WTC11 (cell line): ENCODE measurements around the gene COL4A2. TPM values are rescaled to one million over a fixed set of nuclear protein-coding genes. Genes with fewer than 3 reads are reported as not detected.

ENCODE experiments used
- ATAC-seq: fragments of 200-7000 bp; cut with Tn5 transposase; 2 replicates; pipeline ENCODE4 v1.10.0; 2021; ENCODE audit warnings: mild to moderate bottlenecking, moderate library complexity
- CTCF ChIA-PET: fragments of 300-600 bp; sonication (Branson Sonifier 250); formaldehyde crosslinking; loops from one replicate; lab custom pipeline; 2021; ENCODE audit warnings: antibody characterized with exemption; lab: Charles Lee
- POLR2A ChIA-PET: fragments of 350-600 bp; sonication (Branson Sonifier 250); formaldehyde crosslinking; loops from one replicate; lab custom pipeline; 2021; ENCODE audit warnings: antibody characterized with exemption; lab: Charles Lee
- DNase-seq: peaks from one replicate; pipeline ENCODE4 v3.0.0; 2021; ENCODE audit warnings: low spot score
- H3K27ac Mint-ChIP-seq: 2 replicates; pipeline ENCODE4 v1.8.0; 2021; ENCODE audit warnings: mixed read lengths
- H3K27me3 Mint-ChIP-seq: 2 replicates; pipeline ENCODE4 v1.8.0; 2021; ENCODE audit warnings: low read depth, mild to moderate bottlenecking, moderate library complexity, mixed read lengths
- H3K36me3 Mint-ChIP-seq: 2 replicates; pipeline ENCODE4 v1.8.0; 2021; ENCODE audit warnings: mixed read lengths
- H3K4me1 Mint-ChIP-seq: 2 replicates; pipeline ENCODE4 v1.8.0; 2022; ENCODE audit warnings: mixed read lengths
- H3K4me3 Mint-ChIP-seq: 2 replicates; pipeline ENCODE4 v1.8.0; 2021; ENCODE audit warnings: mild to moderate bottlenecking, moderate library complexity, mixed read lengths
- H3K9me3 Mint-ChIP-seq: 2 replicates; pipeline ENCODE4 v1.8.0; 2021; ENCODE audit warnings: mixed read lengths
- CBFB ChIP-seq: sonication (generic); formaldehyde crosslinking; IDR thresholded peaks from 2 replicates; pipeline ENCODE4 v1.8.1; 2022; ENCODE audit warnings: mild to moderate bottlenecking, low read depth, missing genetic modification reagents
- EMX1 ChIP-seq: fragments of 250-450 bp; sonication (Bioruptor Pico); IDR thresholded peaks from 2 replicates; pipeline ENCODE4 v1.8.0; 2021; ENCODE audit warnings: mild to moderate bottlenecking
- ETV6 ChIP-seq: sonication (generic); formaldehyde crosslinking; IDR thresholded peaks from 2 replicates; pipeline ENCODE4 v1.8.1; 2022; ENCODE audit warnings: mild to moderate bottlenecking, missing genetic modification reagents
- FOXP1 ChIP-seq: sonication (generic); formaldehyde crosslinking; IDR thresholded peaks from 2 replicates; pipeline ENCODE4 v1.8.0; 2022; ENCODE audit warnings: missing genetic modification reagents, mild to moderate bottlenecking, moderate library complexity, borderline replicate concordance
- HMGA2 ChIP-seq: fragments of 250-450 bp; sonication (Bioruptor Pico); IDR thresholded peaks from 2 replicates; pipeline ENCODE4 v1.4.0; 2021; ENCODE audit warnings: mild to moderate bottlenecking, moderate library complexity
- IRF2 ChIP-seq: sonication (generic); formaldehyde crosslinking; IDR thresholded peaks from 2 replicates; pipeline ENCODE4 v1.8.0; 2022; ENCODE audit warnings: low read depth, missing genetic modification reagents, borderline replicate concordance
- MYBL2 ChIP-seq: sonication (generic); formaldehyde crosslinking; IDR thresholded peaks from 2 replicates; pipeline ENCODE4 v1.8.1; 2023; ENCODE audit warnings: mild to moderate bottlenecking, moderate library complexity, missing genetic modification reagents
- NFE2L1 ChIP-seq: sonication (generic); formaldehyde crosslinking; IDR thresholded peaks from 2 replicates; pipeline ENCODE4 v1.8.1; 2023; ENCODE audit warnings: missing genetic modification reagents
- NR3C1 ChIP-seq: sonication (generic); formaldehyde crosslinking; conservative IDR thresholded peaks from 2 replicates; pipeline ENCODE4 v1.8.1; 2023; ENCODE audit warnings: low read depth, mild to moderate bottlenecking, missing genetic modification reagents
- OVOL2 ChIP-seq: fragments of 250-450 bp; sonication (Bioruptor Pico); IDR thresholded peaks from 2 replicates; pipeline ENCODE4 v1.9.0; 2021; ENCODE audit warnings: mild to moderate bottlenecking, borderline replicate concordance
- ZNF232 ChIP-seq: sonication (generic); formaldehyde crosslinking; IDR thresholded peaks from 2 replicates; pipeline ENCODE4 v1.8.0; 2022; ENCODE audit warnings: mild to moderate bottlenecking, missing genetic modification reagents
- ZNF263 ChIP-seq: sonication (generic); formaldehyde crosslinking; IDR thresholded peaks from 2 replicates; pipeline ENCODE4 v1.8.1; 2022; ENCODE audit warnings: low read depth, mild to moderate bottlenecking, moderate library complexity, missing genetic modification reagents
- ZNF396 ChIP-seq: fragments of 250-450 bp; sonication (Bioruptor Pico); IDR thresholded peaks from 2 replicates; pipeline ENCODE4 v1.8.0; 2021; ENCODE audit warnings: mild to moderate bottlenecking, moderate library complexity, borderline replicate concordance
- ZNF671 ChIP-seq: fragments of 250-450 bp; sonication (Bioruptor Pico); IDR thresholded peaks from 2 replicates; pipeline ENCODE4 v1.8.0; 2021; ENCODE audit warnings: mild to moderate bottlenecking
- total RNA-seq: library from RNA; stranded (reverse); gene quantifications from 3 replicates; pipeline ENCODE4 v1.2.3, GENCODE V29; 2021
- TF ChIP-seq, protein P1 (sequence below): fragments of 250-450 bp; sonication (Bioruptor Pico); IDR thresholded peaks from 2 replicates; pipeline ENCODE4 v1.9.0; 2021; ENCODE audit warnings: mild to moderate bottlenecking
- TF ChIP-seq, protein P2 (sequence below): sonication (generic); formaldehyde crosslinking; IDR thresholded peaks from 2 replicates; pipeline ENCODE4 v1.8.1; 2022; ENCODE audit warnings: low read depth, mild to moderate bottlenecking, moderate library complexity, missing genetic modification reagents, borderline replicate concordance
- TF ChIP-seq, protein P3 (sequence below): sonication (generic); formaldehyde crosslinking; IDR thresholded peaks from 2 replicates; pipeline ENCODE4 v1.8.1; 2022; ENCODE audit warnings: low read depth, missing genetic modification reagents, borderline replicate concordance
- TF ChIP-seq, protein P4 (sequence below): sonication (generic); formaldehyde crosslinking; IDR thresholded peaks from 2 replicates; pipeline ENCODE4 v1.8.1; 2023; ENCODE audit warnings: mild to moderate bottlenecking, missing genetic modification reagents, borderline replicate concordance

The COL4A2 gene
- total RNA-seq, 1 experiment from 2014 or later, result 109 TPM

DNA sequence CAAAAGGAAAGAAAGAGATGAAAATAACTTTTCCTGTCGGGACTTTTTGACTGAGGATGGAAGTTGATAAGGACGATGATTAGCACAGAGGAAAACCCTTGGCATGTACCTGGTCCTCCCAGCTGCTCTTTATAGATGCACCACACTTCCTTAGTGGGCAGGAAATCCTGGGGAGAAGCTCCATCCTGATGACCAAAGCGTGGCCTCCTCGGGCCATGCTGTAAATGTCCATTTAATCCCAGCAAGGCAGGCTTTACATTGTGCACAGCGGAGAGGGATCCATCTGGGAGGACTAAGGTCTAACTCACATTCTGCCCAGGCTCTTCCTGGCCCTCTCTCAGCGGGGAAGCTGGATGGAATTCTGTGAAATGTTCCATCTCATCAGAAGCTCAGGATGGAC, 113.5 kb downstream of the COL4A2 start:
- peaks cover 8% of the 10 kb centered on the region for H3K4me1 Mint-ChIP-seq
- TF ChIP-seq FOXP1 (CRISPR knock-in tag) (no peak), OVOL2 (no peak)
- TF ChIP-seq, all 79 proteins: peak for 0
- POLR2A ChIA-PET, result no interaction called here
- H3K27ac Mint-ChIP-seq, result no peak overlapping the region
- no peak overlapping the region for H3K4me3 Mint-ChIP-seq
- CTCF ChIA-PET, result interaction anchor here (0.7 to 1.5 kb wide), 2 partner anchors 173 to 617 kb away, joined by 3 read pairs; no protein-coding TSS in a partner anchor
- no peaks in the 10 kb centered on the region for H3K9me3 Mint-ChIP-seq
- peaks cover 3% of the 10 kb centered on the region for H3K36me3 Mint-ChIP-seq
- H3K27me3 Mint-ChIP-seq, result no peaks in the 10 kb centered on the region
- ATAC-seq (no peak), DNase-seq (no peak)

DNA sequence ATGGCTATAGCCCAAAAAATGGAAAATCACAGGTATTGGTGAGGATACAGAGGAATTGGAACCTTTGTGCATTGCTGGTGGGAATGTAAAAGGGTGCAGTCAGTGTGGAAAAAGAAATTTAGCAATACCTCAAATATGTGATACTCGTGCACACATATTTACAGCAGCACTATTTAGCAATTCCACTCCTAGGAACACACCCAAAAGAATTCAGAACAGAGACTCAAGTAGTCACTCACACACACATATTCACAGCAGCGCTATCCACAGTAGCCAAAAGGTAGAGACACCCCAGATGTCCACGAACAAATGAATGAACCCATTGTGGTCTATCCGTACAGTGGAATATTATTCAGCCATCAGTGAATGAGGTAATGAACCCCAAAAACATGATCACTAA, 114.0 kb downstream of the COL4A2 start:
- Mint-ChIP-seq H3K36me3 (peaks cover 4% of the 10 kb centered on the region), H3K27ac (0 out of 2 replicates have a peak overlapping the region, but pooled peaks have one; percentile 7), H3K4me3 (no peak overlapping the region), H3K27me3 (no peaks in the 10 kb centered on the region), H3K9me3 (no peaks in the 10 kb centered on the region), H3K4me1 (peaks cover 7% of the 10 kb centered on the region)
- CTCF ChIA-PET, result interaction anchor here (0.7 to 1.5 kb wide), 2 partner anchors 173 to 617 kb away, joined by 3 read pairs; no protein-coding TSS in a partner anchor
- TF ChIP-seq, protein P1, sequence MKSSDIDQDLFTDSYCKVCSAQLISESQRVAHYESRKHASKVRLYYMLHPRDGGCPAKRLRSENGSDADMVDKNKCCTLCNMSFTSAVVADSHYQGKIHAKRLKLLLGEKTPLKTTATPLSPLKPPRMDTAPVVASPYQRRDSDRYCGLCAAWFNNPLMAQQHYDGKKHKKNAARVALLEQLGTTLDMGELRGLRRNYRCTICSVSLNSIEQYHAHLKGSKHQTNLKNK (CRISPR knock-in tag), result no peak
- TF ChIP-seq NFE2L1 (no peak), ZNF263 (CRISPR knock-in tag) (no peak), MYBL2 (no peak), ZNF396 (CRISPR knock-in tag) (no peak), EMX1 (CRISPR knock-in tag) (no peak), ETV6 (CRISPR knock-in tag) (no peak)
- DNase-seq, result no peak
- ATAC-seq, result no peak
- POLR2A ChIA-PET, result no interaction called here

DNA sequence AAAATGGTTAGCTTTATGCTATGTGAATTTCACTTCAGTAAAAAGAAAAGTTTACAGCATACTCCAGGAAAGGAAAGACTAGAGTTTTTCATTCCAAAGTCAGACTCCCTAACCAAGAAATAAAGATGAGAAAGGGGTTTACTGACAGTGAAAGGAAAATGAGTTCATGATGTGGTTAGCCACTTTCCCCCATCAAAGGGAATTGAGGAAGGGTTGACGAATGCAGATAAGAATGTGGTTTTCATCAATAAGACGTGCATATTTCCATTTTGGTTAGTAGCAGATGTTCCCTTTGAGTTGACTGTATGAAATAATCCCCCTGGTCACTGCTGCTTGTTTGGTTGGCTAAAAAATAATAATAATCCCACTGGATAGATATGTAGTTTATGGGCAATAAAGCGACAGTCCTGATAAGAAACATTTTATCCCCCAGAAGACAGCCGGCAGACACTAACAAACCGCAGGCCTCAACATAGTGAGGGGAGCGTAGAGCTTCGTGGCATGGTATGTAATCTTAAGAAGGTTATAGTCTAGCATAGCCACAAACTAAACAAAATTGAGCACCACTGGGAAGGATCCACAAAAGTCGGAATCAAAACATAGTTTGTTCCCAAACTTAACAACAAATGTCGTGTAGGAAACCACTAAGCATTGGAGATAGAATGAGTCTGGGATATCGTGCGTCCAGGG, 114.8 kb downstream of the COL4A2 start:
- TF ChIP-seq, protein P2, sequence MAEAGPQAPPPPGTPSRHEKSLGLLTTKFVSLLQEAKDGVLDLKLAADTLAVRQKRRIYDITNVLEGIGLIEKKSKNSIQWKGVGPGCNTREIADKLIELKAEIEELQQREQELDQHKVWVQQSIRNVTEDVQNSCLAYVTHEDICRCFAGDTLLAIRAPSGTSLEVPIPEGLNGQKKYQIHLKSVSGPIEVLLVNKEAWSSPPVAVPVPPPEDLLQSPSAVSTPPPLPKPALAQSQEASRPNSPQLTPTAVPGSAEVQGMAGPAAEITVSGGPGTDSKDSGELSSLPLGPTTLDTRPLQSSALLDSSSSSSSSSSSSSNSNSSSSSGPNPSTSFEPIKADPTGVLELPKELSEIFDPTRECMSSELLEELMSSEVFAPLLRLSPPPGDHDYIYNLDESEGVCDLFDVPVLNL (CRISPR knock-in tag), result no peak
- TF ChIP-seq ZNF671 (CRISPR knock-in tag), result no peak
- TF ChIP-seq CBFB (CRISPR knock-in tag), result no peak
- TF ChIP-seq IRF2 (CRISPR knock-in tag), result no peak
- TF ChIP-seq, protein P3, sequence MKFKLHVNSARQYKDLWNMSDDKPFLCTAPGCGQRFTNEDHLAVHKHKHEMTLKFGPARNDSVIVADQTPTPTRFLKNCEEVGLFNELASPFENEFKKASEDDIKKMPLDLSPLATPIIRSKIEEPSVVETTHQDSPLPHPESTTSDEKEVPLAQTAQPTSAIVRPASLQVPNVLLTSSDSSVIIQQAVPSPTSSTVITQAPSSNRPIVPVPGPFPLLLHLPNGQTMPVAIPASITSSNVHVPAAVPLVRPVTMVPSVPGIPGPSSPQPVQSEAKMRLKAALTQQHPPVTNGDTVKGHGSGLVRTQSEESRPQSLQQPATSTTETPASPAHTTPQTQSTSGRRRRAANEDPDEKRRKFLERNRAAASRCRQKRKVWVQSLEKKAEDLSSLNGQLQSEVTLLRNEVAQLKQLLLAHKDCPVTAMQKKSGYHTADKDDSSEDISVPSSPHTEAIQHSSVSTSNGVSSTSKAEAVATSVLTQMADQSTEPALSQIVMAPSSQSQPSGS (CRISPR knock-in tag), result no peak
- TF ChIP-seq HMGA2 (CRISPR knock-in tag), result no peak
- TF ChIP-seq, protein P1 (CRISPR knock-in tag), result no peak
- no peak for TF ChIP-seq EMX1 (CRISPR knock-in tag)
- TF ChIP-seq ETV6 (CRISPR knock-in tag), result no peak
- TF ChIP-seq ZNF232 (CRISPR knock-in tag), result no peak
- TF ChIP-seq NR3C1, result no peak
- TF ChIP-seq, protein P4, sequence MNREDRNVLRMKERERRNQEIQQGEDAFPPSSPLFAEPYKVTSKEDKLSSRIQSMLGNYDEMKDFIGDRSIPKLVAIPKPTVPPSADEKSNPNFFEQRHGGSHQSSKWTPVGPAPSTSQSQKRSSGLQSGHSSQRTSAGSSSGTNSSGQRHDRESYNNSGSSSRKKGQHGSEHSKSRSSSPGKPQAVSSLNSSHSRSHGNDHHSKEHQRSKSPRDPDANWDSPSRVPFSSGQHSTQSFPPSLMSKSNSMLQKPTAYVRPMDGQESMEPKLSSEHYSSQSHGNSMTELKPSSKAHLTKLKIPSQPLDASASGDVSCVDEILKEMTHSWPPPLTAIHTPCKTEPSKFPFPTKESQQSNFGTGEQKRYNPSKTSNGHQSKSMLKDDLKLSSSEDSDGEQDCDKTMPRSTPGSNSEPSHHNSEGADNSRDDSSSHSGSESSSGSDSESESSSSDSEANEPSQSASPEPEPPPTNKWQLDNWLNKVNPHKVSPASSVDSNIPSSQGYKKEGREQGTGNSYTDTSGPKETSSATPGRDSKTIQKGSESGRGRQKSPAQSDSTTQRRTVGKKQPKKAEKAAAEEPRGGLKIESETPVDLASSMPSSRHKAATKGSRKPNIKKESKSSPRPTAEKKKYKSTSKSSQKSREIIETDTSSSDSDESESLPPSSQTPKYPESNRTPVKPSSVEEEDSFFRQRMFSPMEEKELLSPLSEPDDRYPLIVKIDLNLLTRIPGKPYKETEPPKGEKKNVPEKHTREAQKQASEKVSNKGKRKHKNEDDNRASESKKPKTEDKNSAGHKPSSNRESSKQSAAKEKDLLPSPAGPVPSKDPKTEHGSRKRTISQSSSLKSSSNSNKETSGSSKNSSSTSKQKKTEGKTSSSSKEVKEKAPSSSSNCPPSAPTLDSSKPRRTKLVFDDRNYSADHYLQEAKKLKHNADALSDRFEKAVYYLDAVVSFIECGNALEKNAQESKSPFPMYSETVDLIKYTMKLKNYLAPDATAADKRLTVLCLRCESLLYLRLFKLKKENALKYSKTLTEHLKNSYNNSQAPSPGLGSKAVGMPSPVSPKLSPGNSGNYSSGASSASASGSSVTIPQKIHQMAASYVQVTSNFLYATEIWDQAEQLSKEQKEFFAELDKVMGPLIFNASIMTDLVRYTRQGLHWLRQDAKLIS (CRISPR knock-in tag), result no peak
- TF ChIP-seq NFE2L1, result no peak
- ChIA-PET CTCF (interaction anchor here (1.3 to 1.5 kb wide), 2 partner anchors 34 to 174 kb away, joined by 3 read pairs; no protein-coding TSS in a partner anchor), POLR2A (no interaction called here)
- Mint-ChIP-seq H3K4me3 (no peak overlapping the region), H3K27me3 (no peaks in the 10 kb centered on the region), H3K36me3 (peaks cover 4% of the 10 kb centered on the region), H3K27ac (no peak overlapping the region), H3K9me3 (no peaks in the 10 kb centered on the region), H3K4me1 (peaks cover 7% of the 10 kb centered on the region)
- ATAC-seq (no peak), DNase-seq (no peak)
